Measurements from ENCODE around the gene SLC5A2.

DNA sequence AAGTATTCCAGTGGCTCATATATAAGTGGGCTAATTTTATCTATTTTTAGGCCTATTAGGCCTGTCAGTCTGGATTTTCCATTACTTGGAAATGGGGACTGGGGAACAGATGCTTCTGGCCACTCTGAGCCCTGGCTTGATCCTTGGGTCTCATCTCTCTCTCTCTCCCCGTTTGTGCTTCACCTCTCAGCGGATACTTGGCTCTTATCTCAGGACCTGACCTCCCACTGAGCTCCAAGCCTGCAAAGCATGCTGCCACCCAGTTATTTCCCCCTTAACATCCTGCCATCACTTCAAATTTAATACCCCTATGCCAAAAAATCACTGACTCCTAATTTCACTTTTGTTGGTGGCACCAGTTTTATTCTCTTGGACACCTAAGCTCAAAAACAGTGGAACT lies 44.5 kb upstream of the SLC5A2 start:
- TF ChIP-seq GLIS3 (CRISPR knock-in tag; IDR thresholded peaks at IDR 0.05) = no peak
- TF ChIP-seq ZFP3 (CRISPR knock-in tag; IDR thresholded peaks at IDR 0.05) = no peak
- TF ChIP-seq RARB (CRISPR knock-in tag; IDR thresholded peaks at IDR 0.05) = no peak
- no peak for TF ChIP-seq ZNF8 (CRISPR knock-in tag; IDR thresholded peaks at IDR 0.05)
- no peak for TF ChIP-seq CREB5 (CRISPR knock-in tag; IDR thresholded peaks at IDR 0.05; ENCODE audit: low read depth)
- TF ChIP-seq PPARA (CRISPR knock-in tag; IDR thresholded peaks at IDR 0.05; ENCODE audit: borderline replicate concordance) = no peak
- TF ChIP-seq, protein P1, sequence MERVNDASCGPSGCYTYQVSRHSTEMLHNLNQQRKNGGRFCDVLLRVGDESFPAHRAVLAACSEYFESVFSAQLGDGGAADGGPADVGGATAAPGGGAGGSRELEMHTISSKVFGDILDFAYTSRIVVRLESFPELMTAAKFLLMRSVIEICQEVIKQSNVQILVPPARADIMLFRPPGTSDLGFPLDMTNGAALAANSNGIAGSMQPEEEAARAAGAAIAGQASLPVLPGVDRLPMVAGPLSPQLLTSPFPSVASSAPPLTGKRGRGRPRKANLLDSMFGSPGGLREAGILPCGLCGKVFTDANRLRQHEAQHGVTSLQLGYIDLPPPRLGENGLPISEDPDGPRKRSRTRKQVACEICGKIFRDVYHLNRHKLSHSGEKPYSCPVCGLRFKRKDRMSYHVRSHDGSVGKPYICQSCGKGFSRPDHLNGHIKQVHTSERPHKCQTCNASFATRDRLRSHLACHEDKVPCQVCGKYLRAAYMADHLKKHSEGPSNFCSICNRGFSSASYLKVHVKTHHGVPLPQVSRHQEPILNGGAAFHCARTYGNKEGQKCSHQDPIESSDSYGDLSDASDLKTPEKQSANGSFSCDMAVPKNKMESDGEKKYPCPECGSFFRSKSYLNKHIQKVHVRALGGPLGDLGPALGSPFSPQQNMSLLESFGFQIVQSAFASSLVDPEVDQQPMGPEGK (CRISPR knock-in tag; IDR thresholded peaks at IDR 0.05; ENCODE audit: borderline replicate concordance) = no peak
- TF ChIP-seq ZFP30 (CRISPR knock-in tag; IDR thresholded peaks at IDR 0.05) = no peak
- no peak for TF ChIP-seq ARNTL (CRISPR knock-in tag; IDR thresholded peaks at IDR 0.05; ENCODE audit: borderline replicate concordance, low read depth)

Data from SK-N-SH treated with all-trans-retinoic acid at 6 μM for 48 hours (cell line).